K562 (cell line): ENCODE data around the gene IQCN. TPM values are rescaled to one million over a fixed set of nuclear protein-coding genes. Genes with fewer than 3 reads are reported as not detected.

Source experiments
- CBFA2T3 ChIP-seq: fragments of 450-650 bp; IDR thresholded peaks from 2 replicates; pipeline ENCODE4 v1.6.1; 2017
- CBFB ChIP-seq: sonication (generic); formaldehyde crosslinking; IDR thresholded peaks from 2 replicates; pipeline ENCODE4 v1.4.0; 2020; ENCODE audit warnings: mild to moderate bottlenecking, missing genetic modification reagents
- EHMT2 ChIP-seq: fragments of 450-650 bp; IDR thresholded peaks from 2 replicates; pipeline ENCODE4 v1.6.1; 2018; ENCODE audit warnings: antibody characterized with exemption
- ELF4 ChIP-seq: fragments of 450-650 bp; formaldehyde crosslinking; IDR thresholded peaks from 2 replicates; pipeline ENCODE4 v1.4.0; 2022; ENCODE audit warnings: missing genetic modification characterization
- GABPB1 ChIP-seq: sonication (generic); formaldehyde crosslinking; IDR thresholded peaks from 2 replicates; pipeline ENCODE4 v1.8.0; 2022; ENCODE audit warnings: mild to moderate bottlenecking, missing genetic modification reagents
- HDAC3 ChIP-seq: fragments of 450-650 bp; IDR thresholded peaks from 2 replicates; pipeline ENCODE4 v1.6.1; 2018; ENCODE audit warnings: borderline replicate concordance, mild to moderate bottlenecking, moderate library complexity; ENCODE audit not compliant: partially characterized antibody
- HEY1 ChIP-seq: fragments of 250-450 bp; sonication (Bioruptor Pico); IDR thresholded peaks from 2 replicates; pipeline ENCODE4 v1.5.0; 2020; ENCODE audit warnings: mild to moderate bottlenecking, moderate library complexity, borderline replicate concordance
- HMG20B ChIP-seq: fragments of 250-450 bp; sonication (Bioruptor Pico); IDR thresholded peaks from 2 replicates; pipeline ENCODE4 v1.5.0; 2021; ENCODE audit warnings: mild to moderate bottlenecking
- HNRNPH1 ChIP-seq: fragments of 200-400 bp; formaldehyde crosslinking; optimal IDR thresholded peaks from 2 replicates; pipeline ENCODE3; 2017; ENCODE audit warnings: low read depth, mild to moderate bottlenecking, low read length, moderate library complexity
- ILF3 ChIP-seq: fragments of 450-650 bp; IDR thresholded peaks from 2 replicates; pipeline ENCODE4 v1.6.1; 2018; ENCODE audit warnings: antibody characterized with exemption, mild to moderate bottlenecking, moderate library complexity, borderline replicate concordance
- KLF6 ChIP-seq: fragments of 250-450 bp; sonication (Bioruptor Pico); IDR thresholded peaks from 2 replicates; pipeline ENCODE4 v1.4.0; 2020; ENCODE audit warnings: mild to moderate bottlenecking, moderate library complexity, borderline replicate concordance
- MIER1 ChIP-seq: fragments of 450-650 bp; IDR thresholded peaks from 2 replicates; pipeline ENCODE4 v1.6.1; 2016; ENCODE audit warnings: antibody characterized with exemption, mild to moderate bottlenecking, low read depth
- NFE2 ChIP-seq: IDR thresholded peaks from 2 replicates; pipeline ENCODE4 v1.6.1; 2014; ENCODE audit warnings: antibody characterized with exemption, low read depth
- RBM25 ChIP-seq: fragments of 200-400 bp; formaldehyde crosslinking; IDR thresholded peaks from 2 replicates; pipeline ENCODE4 v1.6.1; 2018; ENCODE audit warnings: low read length, low read depth, moderate library complexity; ENCODE audit not compliant: severe bottlenecking
- ZBTB1 ChIP-seq: sonication (generic); formaldehyde crosslinking; IDR thresholded peaks from 2 replicates; pipeline ENCODE4 v1.8.1; 2023; ENCODE audit warnings: missing genetic modification reagents, low read depth, mild to moderate bottlenecking, borderline replicate concordance
- ZNF253 ChIP-seq: fragments of 250-450 bp; sonication (Bioruptor Pico); conservative IDR thresholded peaks from 2 replicates; pipeline ENCODE4 v1.6.1; 2021; ENCODE audit warnings: mild to moderate bottlenecking
- ZNF282 ChIP-seq: sonication (generic); formaldehyde crosslinking; IDR thresholded peaks from 2 replicates; pipeline ENCODE4 v1.8.1; 2023; ENCODE audit warnings: missing genetic modification reagents
- polyA plus RNA-seq, 8 experiments: library from polyadenylated mRNA; depleted of rRNA in 4 of 8; stranded (reverse) in 5 of 8; unstranded in 3 of 8; fragments of >200 nt; fragmentation: Nextera tagmentation in 2 of 8; fragmentation: Illumina TruSeq in 1 of 8; extraction: Ambion mirVana in 2 of 8; extraction: Trizol in 1 of 8; gene quantifications; 2 replicates each; pipeline versions ENCODE4 v1.2.1 to v1.2.3, GENCODE V29; 2011 to 2014; ENCODE audit warnings: inconsistent platforms in 1 of 8, missing spikeins in 1 of 8
- total RNA-seq, 7 experiments: library from RNA; depleted of rRNA in 6 of 7; stranded (reverse); fragments of >200 nt in 6 of 7; fragmentation: Illumina TruSeq in 2 of 7; extraction: Trizol in 2 of 7; gene quantifications; 2 replicates each; pipeline versions ENCODE4 v1.2.1 to v1.2.3, GENCODE V29; 2011 to 2021; ENCODE audit warnings: low replicate concordance in 1 of 7
- TF ChIP-seq, protein P1 (sequence below): fragments of 250-450 bp; sonication (Bioruptor Pico); IDR thresholded peaks from 2 replicates; pipeline ENCODE4 v1.4.0; 2020; ENCODE audit warnings: mild to moderate bottlenecking, moderate library complexity
- TF ChIP-seq, protein P2 (sequence below): fragments of 250-450 bp; sonication (Bioruptor Pico); IDR thresholded peaks from 2 replicates; pipeline ENCODE4 v1.5.0; 2021; ENCODE audit warnings: mild to moderate bottlenecking, moderate library complexity
- TF ChIP-seq, protein P3 (sequence below): fragments of 450-650 bp; formaldehyde crosslinking; IDR thresholded peaks from 2 replicates; pipeline ENCODE4 v1.4.0; 2020; ENCODE audit warnings: mild to moderate bottlenecking, moderate library complexity
- TF ChIP-seq, protein P4 (sequence below): fragments of 450-650 bp; formaldehyde crosslinking; IDR thresholded peaks from 2 replicates; pipeline ENCODE4 v1.4.0; 2020; ENCODE audit warnings: mild to moderate bottlenecking, moderate library complexity

The IQCN gene
- total and polyA plus RNA-seq, 9 of the 15 experiments (the other 6 are each of a cell fraction or from before 2014, with no cell fraction given), result 0.01 to 0.07 (median 0.04) TPM; not detected in 3

DNA sequence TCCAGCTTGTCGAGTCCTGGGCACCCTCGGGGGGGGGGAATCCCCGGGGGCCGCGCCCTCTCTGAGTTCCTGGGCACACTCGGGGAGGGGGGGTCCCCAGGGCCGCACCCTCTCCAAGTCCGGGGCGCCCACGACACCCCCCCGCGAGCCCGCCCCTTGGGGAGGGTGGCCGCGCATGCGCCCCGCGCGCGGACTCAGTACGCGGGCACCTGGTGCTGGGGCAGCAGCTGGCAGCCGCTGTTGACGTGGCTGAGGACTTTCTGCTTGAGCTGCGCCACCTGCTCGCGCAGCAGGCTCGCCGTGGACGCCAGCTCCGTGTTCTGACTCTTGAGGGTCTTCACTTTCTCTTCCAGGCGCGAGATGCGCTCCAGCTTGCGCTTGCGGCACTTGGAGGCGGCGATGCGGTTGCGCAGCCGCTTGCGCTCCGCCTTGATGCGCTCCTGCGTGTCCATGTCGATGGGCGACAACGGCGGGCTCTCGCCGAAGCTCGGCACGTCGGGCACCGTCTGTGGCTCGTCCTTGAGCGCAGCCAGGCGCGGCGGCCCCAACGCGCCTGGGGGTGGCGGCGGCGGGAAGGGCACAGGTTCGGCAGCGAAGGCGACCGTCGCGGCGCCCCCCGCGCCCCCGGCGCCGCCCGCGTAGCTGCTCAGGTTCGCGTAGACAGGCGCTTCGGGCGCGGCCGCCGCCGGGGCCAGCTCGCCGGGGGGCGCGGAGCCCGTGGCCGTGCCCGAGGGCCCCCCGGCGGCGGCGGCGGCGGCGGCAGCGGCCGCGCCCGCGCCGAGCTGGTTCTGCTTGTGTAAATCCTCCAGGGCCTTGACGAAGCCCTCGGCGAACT lies 6.2 kb upstream of the IQCN start (continued):
- TF ChIP-seq ZNF253 (CRISPR knock-in tag), result no peak
- TF ChIP-seq, protein P1, sequence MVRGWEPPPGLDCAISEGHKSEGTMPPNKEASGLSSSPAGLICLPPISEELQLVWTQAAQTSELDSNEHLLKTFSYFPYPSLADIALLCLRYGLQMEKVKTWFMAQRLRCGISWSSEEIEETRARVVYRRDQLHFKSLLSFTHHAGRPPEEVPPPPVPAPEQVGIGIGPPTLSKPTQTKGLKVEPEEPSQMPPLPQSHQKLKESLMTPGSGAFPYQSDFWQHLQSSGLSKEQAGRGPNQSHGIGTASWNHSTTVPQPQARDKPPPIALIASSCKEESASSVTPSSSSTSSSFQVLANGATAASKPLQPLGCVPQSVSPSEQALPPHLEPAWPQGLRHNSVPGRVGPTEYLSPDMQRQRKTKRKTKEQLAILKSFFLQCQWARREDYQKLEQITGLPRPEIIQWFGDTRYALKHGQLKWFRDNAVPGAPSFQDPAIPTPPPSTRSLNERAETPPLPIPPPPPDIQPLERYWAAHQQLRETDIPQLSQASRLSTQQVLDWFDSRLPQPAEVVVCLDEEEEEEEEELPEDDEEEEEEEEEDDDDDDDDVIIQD (CRISPR knock-in tag), result no peak
- TF ChIP-seq, protein P2, sequence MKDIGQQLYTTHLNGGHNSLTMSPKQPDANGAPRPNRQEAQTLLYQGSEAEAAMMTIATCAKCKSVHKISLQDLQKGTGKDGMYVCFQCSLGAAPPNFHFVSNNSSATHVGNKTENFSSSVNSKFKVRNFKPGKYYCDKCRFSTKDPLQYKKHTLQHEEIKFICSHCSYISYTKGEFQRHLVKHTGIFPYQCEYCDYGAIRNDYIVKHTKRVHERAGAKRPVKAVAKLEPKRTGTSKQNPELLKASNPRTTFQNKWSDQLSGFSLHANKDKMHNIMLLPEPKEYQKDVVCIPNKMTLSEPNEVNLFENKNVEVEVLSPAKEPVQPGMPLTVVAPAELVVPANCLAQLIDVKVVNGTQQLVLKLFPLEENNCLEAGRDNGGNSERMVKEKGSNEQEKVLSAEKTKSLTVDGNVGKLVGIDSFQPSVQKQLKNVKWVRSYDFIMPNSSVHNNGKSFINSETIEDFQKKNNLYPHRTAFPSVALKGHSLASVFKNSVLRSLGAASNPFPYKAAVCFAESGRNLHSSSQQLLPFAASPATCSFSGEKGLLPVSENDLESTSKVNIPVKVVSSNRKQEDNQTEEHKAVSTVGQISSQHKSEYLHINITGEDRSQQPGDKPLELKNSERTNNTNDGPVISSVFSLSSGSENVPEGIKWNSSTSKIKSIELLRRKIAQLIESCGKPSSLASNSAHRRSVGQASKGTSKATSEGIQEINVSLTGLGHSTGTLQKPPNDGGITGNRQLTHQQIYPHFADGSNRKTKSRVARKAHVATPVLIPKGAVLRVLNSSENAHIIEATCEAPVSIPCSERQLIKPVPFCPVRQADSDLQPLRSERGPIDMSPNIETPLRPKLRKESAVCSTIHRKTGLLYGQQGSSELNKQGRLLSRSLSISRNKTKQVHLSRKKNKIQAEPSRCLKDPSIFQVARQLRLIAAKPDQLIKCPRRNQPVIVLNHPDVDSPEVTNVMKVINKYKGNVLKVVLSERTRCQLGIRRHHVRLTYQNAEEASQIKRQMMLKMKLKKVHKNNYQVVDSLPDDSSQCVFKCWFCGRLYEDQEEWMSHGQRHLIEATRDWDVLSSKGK, result no peak
- TF ChIP-seq CBFA2T3, result no peak
- TF ChIP-seq NFE2, result no peak
- TF ChIP-seq, protein P3, sequence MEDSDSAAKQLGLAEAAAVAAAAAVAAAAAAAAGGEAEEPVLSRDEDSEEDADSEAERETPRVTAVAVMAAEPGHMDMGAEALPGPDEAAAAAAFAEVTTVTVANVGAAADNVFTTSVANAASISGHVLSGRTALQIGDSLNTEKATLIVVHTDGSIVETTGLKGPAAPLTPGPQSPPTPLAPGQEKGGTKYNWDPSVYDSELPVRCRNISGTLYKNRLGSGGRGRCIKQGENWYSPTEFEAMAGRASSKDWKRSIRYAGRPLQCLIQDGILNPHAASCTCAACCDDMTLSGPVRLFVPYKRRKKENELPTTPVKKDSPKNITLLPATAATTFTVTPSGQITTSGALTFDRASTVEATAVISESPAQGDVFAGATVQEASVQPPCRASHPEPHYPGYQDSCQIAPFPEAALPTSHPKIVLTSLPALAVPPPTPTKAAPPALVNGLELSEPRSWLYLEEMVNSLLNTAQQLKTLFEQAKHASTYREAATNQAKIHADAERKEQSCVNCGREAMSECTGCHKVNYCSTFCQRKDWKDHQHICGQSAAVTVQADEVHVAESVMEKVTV (CRISPR knock-in tag), result no peak
- no peak; the same call in 1 of the 2 replicates for TF ChIP-seq ZBTB1 (CRISPR knock-in tag)
- peak; percentile 84 for TF ChIP-seq CBFB (CRISPR knock-in tag)
- TF ChIP-seq MIER1, result no peak
- TF ChIP-seq ELF4 (CRISPR knock-in tag), result no peak
- no peak for TF ChIP-seq HDAC3
- TF ChIP-seq EHMT2, result no peak
- TF ChIP-seq GABPB1, result peak; percentile 33; the same call in 1 of the 2 replicates
- TF ChIP-seq KLF6 (CRISPR knock-in tag), result no peak
- peak; percentile 10 for TF ChIP-seq RBM25
- no peak for TF ChIP-seq HNRNPH1
- TF ChIP-seq, protein P4, sequence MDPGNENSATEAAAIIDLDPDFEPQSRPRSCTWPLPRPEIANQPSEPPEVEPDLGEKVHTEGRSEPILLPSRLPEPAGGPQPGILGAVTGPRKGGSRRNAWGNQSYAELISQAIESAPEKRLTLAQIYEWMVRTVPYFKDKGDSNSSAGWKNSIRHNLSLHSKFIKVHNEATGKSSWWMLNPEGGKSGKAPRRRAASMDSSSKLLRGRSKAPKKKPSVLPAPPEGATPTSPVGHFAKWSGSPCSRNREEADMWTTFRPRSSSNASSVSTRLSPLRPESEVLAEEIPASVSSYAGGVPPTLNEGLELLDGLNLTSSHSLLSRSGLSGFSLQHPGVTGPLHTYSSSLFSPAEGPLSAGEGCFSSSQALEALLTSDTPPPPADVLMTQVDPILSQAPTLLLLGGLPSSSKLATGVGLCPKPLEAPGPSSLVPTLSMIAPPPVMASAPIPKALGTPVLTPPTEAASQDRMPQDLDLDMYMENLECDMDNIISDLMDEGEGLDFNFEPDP, result no peak
- no peak for TF ChIP-seq HEY1 (CRISPR knock-in tag)
- no peak for TF ChIP-seq ZNF282
- no peak for TF ChIP-seq ILF3
- TF ChIP-seq HMG20B (CRISPR knock-in tag), result no peak
